Vagina (tissue), 2 donors: ENCODE results near the gene FBL.

ENCODE experiments used
- CTCF ChIP-seq, 3 experiments: fragments of 450-650 bp in 2 of 3; fragments of 200-600 bp in 1 of 3; sonication (generic) in 1 of 3; IDR thresholded peaks; one replicate each; pipeline ENCODE4 v1.5.1; 2017 to 2019; ENCODE audit warnings: antibody characterized with exemption in 3 of 3, mild to moderate bottlenecking in 2 of 3, moderate library complexity in 2 of 3
- POLR2A ChIP-seq, 2 donors: fragments of 450-650 bp; IDR thresholded peaks; one replicate each; pipeline ENCODE4 v1.6.1; 2017; ENCODE audit warnings: antibody characterized with exemption in 2 of 2, mild to moderate bottlenecking in 2 of 2, moderate library complexity in 2 of 2
- POLR2AphosphoS5 ChIP-seq, 2 donors: sonication (generic); formaldehyde crosslinking; IDR thresholded peaks; one replicate each; pipeline ENCODE4 v1.9.0; 2017; ENCODE audit warnings: antibody characterized with exemption in 2 of 2, mild to moderate bottlenecking in 2 of 2, low read depth in 1 of 2; ENCODE audit not compliant: insufficient read depth in 1 of 2

- TF ChIP-seq POLR2A (IDR thresholded peaks at IDR 0.05) (no peak), CTCF (IDR thresholded peaks at IDR 0.05) (no peak), POLR2AphosphoS5 (IDR thresholded peaks at IDR 0.05; ENCODE audit: insufficient read depth in 1 of 2, low read depth in 1 of 2) (no peak)
These were observed 6.7 kb upstream of the FBL start for GRCh38 chr19:39852882-39853281.
